22Rv1 (cell line): Measurements from ENCODE around the gene WNT2B.

Experiments used
- ZFX ChIP-seq: fragments of 450-650 bp; IDR thresholded peaks from 2 replicates; pipeline ENCODE4 v1.6.1; 2017; ENCODE audit warnings: antibody characterized with exemption, borderline replicate concordance
- TF ChIP-seq, protein P1 (sequence below): fragments of 450-650 bp; IDR thresholded peaks from 2 replicates; pipeline ENCODE4 v1.5.1; 2017; ENCODE audit warnings: mild to moderate bottlenecking

GRCh38 chr1:112460615-112461014, 48.1 kb upstream of the WNT2B start:
- TF ChIP-seq, protein P1, sequence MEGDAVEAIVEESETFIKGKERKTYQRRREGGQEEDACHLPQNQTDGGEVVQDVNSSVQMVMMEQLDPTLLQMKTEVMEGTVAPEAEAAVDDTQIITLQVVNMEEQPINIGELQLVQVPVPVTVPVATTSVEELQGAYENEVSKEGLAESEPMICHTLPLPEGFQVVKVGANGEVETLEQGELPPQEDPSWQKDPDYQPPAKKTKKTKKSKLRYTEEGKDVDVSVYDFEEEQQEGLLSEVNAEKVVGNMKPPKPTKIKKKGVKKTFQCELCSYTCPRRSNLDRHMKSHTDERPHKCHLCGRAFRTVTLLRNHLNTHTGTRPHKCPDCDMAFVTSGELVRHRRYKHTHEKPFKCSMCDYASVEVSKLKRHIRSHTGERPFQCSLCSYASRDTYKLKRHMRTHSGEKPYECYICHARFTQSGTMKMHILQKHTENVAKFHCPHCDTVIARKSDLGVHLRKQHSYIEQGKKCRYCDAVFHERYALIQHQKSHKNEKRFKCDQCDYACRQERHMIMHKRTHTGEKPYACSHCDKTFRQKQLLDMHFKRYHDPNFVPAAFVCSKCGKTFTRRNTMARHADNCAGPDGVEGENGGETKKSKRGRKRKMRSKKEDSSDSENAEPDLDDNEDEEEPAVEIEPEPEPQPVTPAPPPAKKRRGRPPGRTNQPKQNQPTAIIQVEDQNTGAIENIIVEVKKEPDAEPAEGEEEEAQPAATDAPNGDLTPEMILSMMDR = no peak
- TF ChIP-seq ZFX = no peak
